Epithelial cell of alveolus of lung (primary cell): ENCODE data around the gene LY6G5B. TPM values are rescaled to one million over a fixed set of nuclear protein-coding genes. Genes with fewer than 3 reads are reported as not detected.

Experiments
- total RNA-seq: library from RNA; depleted of rRNA; stranded (reverse); fragments of >200 nt; gene quantifications from 2 replicates; pipeline ENCODE4 v1.2.1, GENCODE V29; 2015

LY6G5B gene
- total RNA-seq, 1 donor from 2014 or later, result 0.91 TPM

Other genes starting within 250 kb of the LY6G5B start
- gene MICB, start 171.8 kb upstream of the LY6G5B start, total RNA-seq, result 1.8 and 23.1 TPM in 2 replicates
- not detected in 2 replicates for gene MCCD1, start 141.0 kb upstream of the LY6G5B start, total RNA-seq
- 517 and 600 TPM in 2 replicates for gene DDX39B, start 128.0 kb upstream of the LY6G5B start, total RNA-seq
- gene ATP6V1G2, start 123.4 kb upstream of the LY6G5B start, total RNA-seq, result 4.1 and 5.9 TPM in 2 replicates
- 17.8 and 24.4 TPM in 2 replicates for gene NFKBIL1, start 122.4 kb upstream of the LY6G5B start, total RNA-seq
- gene LTA, start 97.7 kb upstream of the LY6G5B start, total RNA-seq, result not detected in 2 replicates
- not detected in 2 replicates for gene TNF, start 94.4 kb upstream of the LY6G5B start, total RNA-seq
- gene LTB, start 87.6 kb upstream of the LY6G5B start, total RNA-seq, result 0.91 TPM in 1 of 2 replicates, not detected in the other
- 0.08 TPM in 1 of 2 replicates, not detected in the other for gene LST1, start 83.7 kb upstream of the LY6G5B start, total RNA-seq
- not detected in 2 replicates for gene NCR3, start 77.0 kb upstream of the LY6G5B start, total RNA-seq
- not detected in 2 replicates for gene AIF1, start 54.7 kb upstream of the LY6G5B start, total RNA-seq
- gene PRRC2A, start 49.3 kb upstream of the LY6G5B start, total RNA-seq, result 80.5 and 92.3 TPM in 2 replicates
- gene BAG6, start 17.3 kb upstream of the LY6G5B start, total RNA-seq, result 217 and 269 TPM in 2 replicates
- 1.8 and 3.0 TPM in 2 replicates for gene APOM, start 14.1 kb upstream of the LY6G5B start, total RNA-seq
- 16.0 and 18.2 TPM in 2 replicates for gene C6orf47, start 9.2 kb upstream of the LY6G5B start, total RNA-seq
- gene GPANK1, start 5.0 kb upstream of the LY6G5B start, total RNA-seq, result 20.8 and 34.9 TPM in 2 replicates
- 297 and 307 TPM in 2 replicates for gene CSNK2B, start 3.9 kb upstream of the LY6G5B start, total RNA-seq
- 0.64 and 1.4 TPM in 2 replicates for gene LY6G5C, start 11.1 kb downstream of the LY6G5B start, total RNA-seq
- 28.1 and 28.7 TPM in 2 replicates for gene ABHD16A, start 33.3 kb downstream of the LY6G5B start, total RNA-seq
- not detected in 2 replicates for gene LY6G6F, start 36.9 kb downstream of the LY6G5B start, total RNA-seq
- gene LY6G6D, start 45.4 kb downstream of the LY6G5B start, total RNA-seq, result not detected in 2 replicates
- gene LY6G6C, start 51.8 kb downstream of the LY6G5B start, total RNA-seq, result not detected in 2 replicates
- not detected in 2 replicates for gene MPIG6B, start 53.4 kb downstream of the LY6G5B start, total RNA-seq
- 41.9 and 42.4 TPM in 2 replicates for gene DDAH2, start 59.3 kb downstream of the LY6G5B start, total RNA-seq
- 281 and 648 TPM in 2 replicates for gene CLIC1, start 66.6 kb downstream of the LY6G5B start, total RNA-seq
- 5.0 and 10.5 TPM in 2 replicates for gene MSH5, start 70.0 kb downstream of the LY6G5B start, total RNA-seq
- gene SAPCD1, start 92.7 kb downstream of the LY6G5B start, total RNA-seq, result not detected in 2 replicates
- 0.13 TPM in 1 of 2 replicates, not detected in the other for gene VWA7, start 107.4 kb downstream of the LY6G5B start, total RNA-seq
- 44.4 and 93.2 TPM in 2 replicates for gene VARS1, start 125.8 kb downstream of the LY6G5B start, total RNA-seq
- 75.9 and 82.9 TPM in 2 replicates for gene LSM2, start 137.0 kb downstream of the LY6G5B start, total RNA-seq
- gene HSPA1L, start 145.3 kb downstream of the LY6G5B start, total RNA-seq, result 0.48 and 0.78 TPM in 2 replicates
- gene HSPA1A, start 145.6 kb downstream of the LY6G5B start, total RNA-seq, result 54.6 and 130 TPM in 2 replicates
- 56.9 and 72.9 TPM in 2 replicates for gene HSPA1B, start 157.8 kb downstream of the LY6G5B start, total RNA-seq
- gene NEU1, start 192.8 kb downstream of the LY6G5B start, total RNA-seq, result 47.8 and 53.7 TPM in 2 replicates
- 1.0 TPM in 1 of 2 replicates, not detected in the other for gene SLC44A4, start 209.0 kb downstream of the LY6G5B start, total RNA-seq
- 43.0 and 43.1 TPM in 2 replicates for gene EHMT2, start 227.7 kb downstream of the LY6G5B start, total RNA-seq
- 2.0 and 2.1 TPM in 2 replicates for gene ZBTB12, start 232.1 kb downstream of the LY6G5B start, total RNA-seq